Activated T-cell treated with anti-CD3 and anti-CD28 coated beads, Interleukin-2, amount 50 U/mL, for 72 hours (primary cell): Measurements from ENCODE around the gene TENM4. TPM values are rescaled to one million over a fixed set of nuclear protein-coding genes. Genes with fewer than 3 reads are reported as not detected.

ENCODE experiments used
- ATAC-seq, 2 donors: fragments of 150-1000 bp; cut with Tn5 transposase; replicated peaks in 1 of 2; 2 replicates each; pipeline ENCODE4 v1.10.0; 2021; ENCODE audit warnings: moderate library complexity in 2 of 2, mild to moderate bottlenecking in 1 of 2
- DNase-seq, 2 donors: peaks; one replicate each; pipeline ENCODE4 v3.0.0; 2021 to 2022; ENCODE audit warnings: mixed read lengths in 1 of 2
- H3K27ac Mint-ChIP-seq: one replicate; pipeline ENCODE4 v1.8.0; 2022; ENCODE audit warnings: mild to moderate bottlenecking, moderate library complexity, mixed read lengths
- H3K27me3 Mint-ChIP-seq: one replicate; pipeline ENCODE4 v1.8.0; 2022; ENCODE audit warnings: low read depth, mixed read lengths
- H3K36me3 Mint-ChIP-seq, 2 donors: one replicate each; pipeline ENCODE4 v1.8.0; 2022; ENCODE audit warnings: mixed read lengths in 2 of 2, mild to moderate bottlenecking in 1 of 2; ENCODE audit not compliant: insufficient read depth in 2 of 2
- H3K4me1 Mint-ChIP-seq: one replicate; pipeline ENCODE4 v1.8.0; 2022; ENCODE audit warnings: low read depth, mixed read lengths
- H3K4me3 Mint-ChIP-seq, 2 donors: one replicate each; pipeline ENCODE4 v1.8.0; 2022; ENCODE audit warnings: mild to moderate bottlenecking in 2 of 2, mixed read lengths in 2 of 2, moderate library complexity in 2 of 2
- H3K9me3 Mint-ChIP-seq, 2 donors: one replicate each; pipeline ENCODE4 v1.8.0; 2022; ENCODE audit warnings: mixed read lengths in 2 of 2
- total RNA-seq, 2 donors: library from RNA; stranded (reverse); gene quantifications; one replicate each; pipeline ENCODE4 v1.2.3, GENCODE V29; 2022

Gene TENM4
- total RNA-seq, 2 donors from 2014 or later, result 0.21 TPM; not detected in 1

DNA sequence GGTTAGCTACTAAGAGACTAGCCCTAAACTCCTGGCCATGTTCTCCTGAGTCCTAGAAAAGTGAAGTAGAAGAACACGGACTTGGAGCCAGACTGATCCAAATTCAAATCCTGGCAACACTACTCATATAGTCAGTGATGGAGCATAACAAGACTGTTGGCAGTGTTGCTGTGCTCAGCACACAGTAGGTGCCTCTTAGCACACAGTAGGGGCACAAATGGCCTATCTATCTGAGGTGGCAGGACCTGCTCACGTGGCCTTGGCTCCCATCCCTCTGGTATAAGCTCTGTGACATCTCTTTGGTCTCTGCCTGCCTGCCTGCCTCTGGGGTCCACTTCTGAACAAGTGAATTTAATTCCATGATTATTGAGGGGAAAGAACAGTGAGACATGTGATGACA, 15.4 kb downstream of the TENM4 start:
- peaks cover 0 to 2% of the 10 kb centered on the region in 2 donors for H3K9me3 Mint-ChIP-seq
- H3K4me1 Mint-ChIP-seq, result no peaks in the 10 kb centered on the region
- no peak for ATAC-seq
- H3K4me3 Mint-ChIP-seq, result no peak overlapping the region
- DNase-seq, result no peak
- H3K36me3 Mint-ChIP-seq, result no peaks in the 10 kb centered on the region
- no peaks in the 10 kb centered on the region for H3K27me3 Mint-ChIP-seq
- no peak overlapping the region for H3K27ac Mint-ChIP-seq

DNA sequence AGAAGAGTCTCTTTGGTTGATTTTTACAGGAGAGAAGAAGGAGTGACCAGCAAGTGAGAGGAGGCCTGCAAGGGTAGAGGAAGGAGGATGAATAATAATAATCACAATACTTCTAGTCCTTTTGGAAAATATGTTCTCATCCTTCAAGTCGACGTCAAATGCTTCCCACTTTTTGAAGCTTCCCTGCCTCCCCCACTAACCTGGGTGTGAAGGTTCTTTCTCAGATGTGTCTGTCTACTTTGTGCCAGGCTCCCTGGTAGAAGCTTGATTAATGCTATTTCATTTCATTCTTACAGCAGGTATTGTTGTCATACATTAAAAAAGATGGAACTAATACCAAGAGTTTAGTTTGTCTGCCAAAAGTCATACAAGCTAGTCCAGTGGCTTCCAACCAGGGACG, 17.1 kb downstream of the TENM4 start:
- Mint-ChIP-seq H3K27me3 (no peaks in the 10 kb centered on the region), H3K27ac (no peak overlapping the region), H3K4me3 (no peak overlapping the region), H3K9me3 (peaks cover 0 to 2% of the 10 kb centered on the region in 2 donors), H3K4me1 (no peaks in the 10 kb centered on the region), H3K36me3 (no peaks in the 10 kb centered on the region)
- DNase-seq, result no peak
- no peak for ATAC-seq

DNA sequence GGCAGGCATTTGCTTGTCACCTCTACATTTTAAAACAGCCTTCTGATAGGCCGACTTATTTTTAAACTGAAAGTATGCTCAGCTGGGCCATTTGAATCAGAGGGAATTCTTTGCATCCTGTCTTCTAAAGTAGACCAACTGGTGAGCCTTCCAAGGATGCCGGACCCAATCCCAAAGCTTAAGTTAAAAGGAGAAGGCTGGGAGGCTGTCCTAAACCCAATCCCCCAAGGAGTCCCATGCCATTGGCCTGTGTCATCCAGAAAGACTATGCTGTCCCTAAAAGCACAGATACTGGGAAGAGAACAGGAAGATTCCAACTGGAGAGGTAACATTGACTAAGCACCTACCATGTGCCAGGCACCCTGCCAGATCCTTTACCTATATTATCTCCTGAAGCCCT, 18.0 kb downstream of the TENM4 start:
- H3K27me3 Mint-ChIP-seq, result no peaks in the 10 kb centered on the region
- peaks cover 0 to 3% of the 10 kb centered on the region in 2 donors for H3K9me3 Mint-ChIP-seq
- DNase-seq (no peak), ATAC-seq (no peak)
- no peaks in the 10 kb centered on the region for H3K4me1 Mint-ChIP-seq
- H3K4me3 Mint-ChIP-seq, result no peak overlapping the region
- no peak overlapping the region for H3K27ac Mint-ChIP-seq
- no peaks in the 10 kb centered on the region for H3K36me3 Mint-ChIP-seq

DNA sequence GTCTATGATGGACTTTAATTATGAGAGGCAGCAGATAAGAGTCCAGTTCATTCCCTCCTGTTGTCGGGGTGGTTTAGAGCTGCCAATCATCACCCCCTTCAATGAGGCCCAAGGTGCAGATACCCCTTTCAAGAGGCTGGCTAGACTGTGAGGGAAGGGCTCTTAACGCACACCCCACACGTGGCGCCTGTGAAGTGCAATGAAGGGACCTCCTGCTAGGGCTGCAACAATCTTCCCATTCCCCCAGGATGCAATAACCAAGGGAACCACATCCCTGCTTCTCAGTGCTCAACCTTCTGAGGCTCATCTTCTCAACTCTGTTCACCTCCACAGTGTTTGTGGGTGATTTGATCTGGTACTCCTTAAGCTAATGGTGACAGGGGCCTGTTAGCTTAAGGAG, 19.0 kb downstream of the TENM4 start:
- H3K4me3 Mint-ChIP-seq, result no peak overlapping the region
- H3K9me3 Mint-ChIP-seq, result peaks cover 0 to 3% of the 10 kb centered on the region in 2 donors
- no peaks in the 10 kb centered on the region for H3K4me1 Mint-ChIP-seq
- H3K36me3 Mint-ChIP-seq, result no peaks in the 10 kb centered on the region
- ATAC-seq (no peak), DNase-seq (no peak)
- no peaks in the 10 kb centered on the region for H3K27me3 Mint-ChIP-seq
- no peak overlapping the region for H3K27ac Mint-ChIP-seq

DNA sequence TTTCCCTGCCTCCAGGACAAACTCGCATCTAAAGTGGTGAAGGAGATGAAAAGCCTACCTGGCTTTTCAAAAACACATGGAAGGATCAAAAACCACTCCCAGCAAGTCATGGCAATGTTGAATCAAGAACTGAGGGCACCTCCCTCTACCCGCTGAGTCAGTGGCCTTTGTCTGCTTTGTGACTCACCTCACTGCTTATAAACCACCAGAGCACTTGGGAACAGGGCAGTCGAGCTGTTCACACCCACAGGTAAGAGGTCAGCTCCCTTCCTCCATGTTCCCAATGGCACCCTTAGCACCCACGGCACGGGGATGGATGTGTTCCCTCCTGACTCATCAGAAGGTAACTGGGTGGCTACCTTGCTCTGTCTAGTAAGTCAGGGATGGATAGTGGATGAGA, 21.7 kb downstream of the TENM4 start:
- Mint-ChIP-seq H3K27ac (no peak overlapping the region), H3K4me3 (no peak overlapping the region), H3K9me3 (peaks cover 2 to 3% of the 10 kb centered on the region in 2 donors), H3K27me3 (no peaks in the 10 kb centered on the region), H3K36me3 (no peaks in the 10 kb centered on the region), H3K4me1 (no peaks in the 10 kb centered on the region)
- DNase-seq (no peak), ATAC-seq (no peak)

DNA sequence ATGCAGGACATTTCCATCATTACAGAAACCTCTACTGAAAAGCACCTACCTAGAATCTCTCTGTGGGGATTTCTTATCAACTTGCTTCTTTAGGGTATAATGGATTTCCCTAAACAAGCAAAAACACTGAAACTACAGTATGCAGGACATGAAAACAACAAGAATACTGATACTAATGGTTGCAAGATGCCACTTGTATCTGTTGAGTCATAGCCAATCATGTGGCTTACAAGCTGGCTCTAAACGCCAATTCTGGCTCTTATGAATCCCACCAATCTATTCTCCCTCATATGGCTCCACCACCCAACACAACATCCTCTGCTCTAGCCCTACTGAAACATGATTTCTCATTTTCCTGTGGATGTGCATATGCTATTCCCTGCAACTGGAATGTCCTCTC, 22.6 kb downstream of the TENM4 start:
- no peak for ATAC-seq
- H3K9me3 Mint-ChIP-seq, result peaks cover 2 to 3% of the 10 kb centered on the region in 2 donors
- H3K27ac Mint-ChIP-seq, result no peak overlapping the region
- H3K4me1 Mint-ChIP-seq, result no peaks in the 10 kb centered on the region
- H3K36me3 Mint-ChIP-seq, result no peaks in the 10 kb centered on the region
- no peak for DNase-seq
- no peak overlapping the region for H3K4me3 Mint-ChIP-seq
- H3K27me3 Mint-ChIP-seq, result no peaks in the 10 kb centered on the region

DNA sequence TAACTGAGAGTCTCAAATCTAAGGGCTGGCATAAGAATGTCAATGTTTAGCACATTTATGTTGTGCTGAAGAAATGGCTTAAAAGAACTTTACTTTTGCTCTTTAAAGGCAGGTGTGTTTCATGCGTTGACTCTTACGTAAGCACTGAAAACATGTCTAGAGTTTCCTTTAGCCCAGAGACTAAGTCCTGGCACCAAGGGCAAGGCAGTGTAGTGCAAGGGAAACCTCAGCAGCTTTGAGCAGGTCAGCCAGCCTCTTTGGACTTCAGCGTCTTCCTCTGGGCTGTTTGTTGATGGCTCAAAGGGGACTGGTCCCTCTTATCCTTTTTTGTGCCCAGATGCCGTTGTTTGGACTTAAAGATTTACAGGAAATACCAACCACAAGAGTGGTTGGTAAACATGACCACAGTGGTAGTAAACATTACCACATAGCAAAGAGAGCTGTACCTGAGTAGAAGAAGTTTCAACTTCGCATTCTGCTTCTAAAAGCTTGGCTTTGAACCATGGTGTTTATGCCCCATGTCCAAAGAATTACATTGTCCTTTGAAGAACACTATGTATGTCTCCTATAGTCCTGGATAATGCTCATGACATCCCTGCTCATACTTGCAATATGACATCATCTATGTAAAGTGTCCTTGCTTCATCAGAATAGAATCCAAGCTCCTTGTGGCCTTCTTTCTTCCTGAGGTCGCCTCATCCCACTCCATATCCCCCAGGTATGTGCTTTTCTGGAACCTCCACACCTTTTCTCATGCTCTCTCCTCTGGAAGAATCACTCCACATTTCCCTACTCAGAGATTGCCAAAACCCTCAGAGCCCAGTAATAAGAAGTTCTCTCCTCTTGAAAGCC, 23.5 kb downstream of the TENM4 start:
- Mint-ChIP-seq H3K9me3 (peaks cover 2 to 3% of the 10 kb centered on the region in 2 donors), H3K4me1 (no peaks in the 10 kb centered on the region), H3K4me3 (no peak overlapping the region), H3K36me3 (no peaks in the 10 kb centered on the region), H3K27ac (no peak overlapping the region), H3K27me3 (no peaks in the 10 kb centered on the region)
- ATAC-seq (no peak), DNase-seq (no peak)

DNA sequence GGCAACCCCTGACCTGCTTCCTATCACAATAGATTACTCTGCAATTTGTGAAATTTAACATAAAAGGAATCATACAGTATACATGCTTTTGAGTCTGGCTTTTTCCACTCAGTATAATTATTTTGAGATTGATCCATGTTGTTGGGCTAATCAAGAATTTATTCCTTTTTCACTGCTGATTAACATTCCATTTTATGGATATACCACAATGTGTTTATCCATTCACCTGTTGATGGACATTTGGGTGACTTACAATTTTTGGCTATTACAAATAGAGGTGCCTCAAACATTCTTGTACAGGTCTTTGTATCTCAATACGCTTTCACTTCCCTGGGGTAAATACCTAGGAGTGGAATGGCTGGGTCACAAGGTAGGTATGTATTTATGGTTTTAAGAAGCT, 24.9 kb downstream of the TENM4 start:
- Mint-ChIP-seq H3K36me3 (no peaks in the 10 kb centered on the region), H3K4me1 (no peaks in the 10 kb centered on the region), H3K27ac (no peak overlapping the region), H3K27me3 (no peaks in the 10 kb centered on the region), H3K9me3 (peaks cover 2 to 3% of the 10 kb centered on the region in 2 donors), H3K4me3 (no peak overlapping the region)
- no peak for DNase-seq
- no peak for ATAC-seq

DNA sequence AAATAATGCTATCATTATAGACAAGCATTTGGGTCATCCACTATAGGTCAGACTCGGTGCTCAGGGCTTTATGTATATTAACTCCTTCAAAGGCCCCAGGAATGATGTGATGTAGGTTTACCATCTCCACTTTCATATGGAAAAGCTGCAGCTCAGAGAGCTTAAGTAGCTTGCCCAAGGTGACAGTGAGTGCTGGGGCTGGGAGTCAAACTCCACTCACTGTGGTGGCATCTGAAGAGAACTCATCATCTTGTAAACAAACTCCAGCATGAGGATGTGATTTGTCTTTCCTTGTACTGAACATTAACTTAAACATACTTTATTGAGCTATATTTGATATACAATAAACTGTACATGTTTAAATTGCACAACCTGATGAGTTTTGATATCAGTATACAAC, 25.4 kb downstream of the TENM4 start:
- Mint-ChIP-seq H3K4me1 (no peaks in the 10 kb centered on the region), H3K9me3 (peaks cover 2 to 3% of the 10 kb centered on the region in 2 donors), H3K36me3 (no peaks in the 10 kb centered on the region), H3K27ac (no peak overlapping the region), H3K27me3 (no peaks in the 10 kb centered on the region), H3K4me3 (no peak overlapping the region)
- no peak for ATAC-seq
- DNase-seq, result no peak

DNA sequence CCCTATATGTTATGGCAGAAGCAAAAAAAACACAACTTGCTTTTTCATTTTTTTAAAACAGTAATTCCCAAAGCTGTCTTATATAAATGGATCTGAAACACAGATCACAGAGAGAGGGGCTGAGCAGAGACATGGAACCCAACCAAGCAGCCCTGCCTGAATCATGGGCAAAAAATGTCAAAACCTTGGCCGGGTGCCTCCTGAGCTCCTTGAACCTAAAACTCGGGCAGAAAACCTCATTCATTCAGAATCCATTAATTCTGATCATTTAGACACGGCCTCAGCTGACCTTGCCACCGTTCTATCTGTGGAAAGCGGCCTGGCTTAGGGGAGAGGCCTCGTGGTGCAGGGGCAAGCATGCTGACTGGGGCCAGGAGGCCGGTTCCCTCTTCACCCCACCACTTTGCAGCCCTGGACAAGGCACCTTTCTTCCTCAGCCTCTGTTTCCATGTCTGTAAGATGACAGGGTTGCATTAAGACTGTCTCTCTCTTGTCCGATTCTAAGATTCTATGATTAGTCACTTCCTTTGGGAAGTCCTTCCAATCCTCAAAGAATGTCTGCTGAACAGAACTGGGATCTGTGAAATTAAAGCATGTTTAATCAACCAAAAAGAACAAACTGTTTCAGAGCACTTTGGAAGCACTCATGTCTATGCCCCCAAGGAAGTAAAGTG, 26.0 kb downstream of the TENM4 start:
- Mint-ChIP-seq H3K27me3 (no peaks in the 10 kb centered on the region), H3K9me3 (peaks cover 2 to 3% of the 10 kb centered on the region in 2 donors), H3K4me3 (no peak overlapping the region), H3K36me3 (no peaks in the 10 kb centered on the region), H3K27ac (no peak overlapping the region), H3K4me1 (no peaks in the 10 kb centered on the region)
- no peak for DNase-seq
- ATAC-seq, result no peak

DNA sequence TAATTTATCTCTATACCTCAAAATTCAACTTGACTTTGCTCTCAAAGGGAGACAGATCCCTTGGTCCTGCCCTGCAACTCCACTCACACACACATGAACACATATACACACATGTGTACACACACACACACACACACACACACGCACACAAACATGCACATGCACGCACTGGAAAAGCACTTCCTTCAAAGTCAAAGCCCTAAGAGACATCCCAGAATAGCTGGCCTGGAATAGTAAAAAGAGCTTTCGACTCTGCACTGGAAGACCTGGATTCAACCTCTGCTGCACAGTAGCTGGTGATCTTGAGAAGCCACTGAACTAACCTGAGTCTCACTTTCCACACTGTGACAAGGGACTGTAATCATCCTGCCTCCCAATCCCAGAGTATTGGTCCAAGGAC, 26.8 kb downstream of the TENM4 start:
- Mint-ChIP-seq H3K27me3 (no peaks in the 10 kb centered on the region), H3K27ac (no peak overlapping the region), H3K36me3 (no peaks in the 10 kb centered on the region), H3K4me1 (no peaks in the 10 kb centered on the region), H3K4me3 (no peak overlapping the region), H3K9me3 (peaks cover 2 to 3% of the 10 kb centered on the region in 2 donors)
- no peak for ATAC-seq
- no peak for DNase-seq

DNA sequence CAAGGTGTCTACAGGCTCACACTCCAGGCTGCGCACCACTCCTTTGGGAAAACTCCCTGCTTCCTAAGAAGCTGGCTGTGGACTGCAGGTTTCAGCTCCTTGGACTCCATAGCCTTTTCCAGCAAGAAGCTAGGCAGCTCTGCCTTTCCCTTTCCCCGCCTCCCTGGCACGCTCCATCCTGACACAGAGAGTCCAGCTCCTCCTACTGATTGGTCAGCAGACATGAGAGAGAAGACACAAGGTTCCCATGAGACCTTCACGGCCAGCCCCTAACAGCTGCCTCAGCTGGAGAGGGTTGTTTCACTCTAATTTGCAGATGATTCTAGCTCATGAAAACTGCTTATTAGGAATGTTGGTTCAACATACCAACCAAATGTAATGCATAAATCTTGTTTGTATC, 27.6 kb downstream of the TENM4 start:
- DNase-seq (no peak), ATAC-seq (no peak)
- Mint-ChIP-seq H3K4me1 (no peaks in the 10 kb centered on the region), H3K4me3 (no peak overlapping the region), H3K27me3 (no peaks in the 10 kb centered on the region), H3K36me3 (no peaks in the 10 kb centered on the region), H3K27ac (no peak overlapping the region), H3K9me3 (peaks cover 2 to 3% of the 10 kb centered on the region in 2 donors)

DNA sequence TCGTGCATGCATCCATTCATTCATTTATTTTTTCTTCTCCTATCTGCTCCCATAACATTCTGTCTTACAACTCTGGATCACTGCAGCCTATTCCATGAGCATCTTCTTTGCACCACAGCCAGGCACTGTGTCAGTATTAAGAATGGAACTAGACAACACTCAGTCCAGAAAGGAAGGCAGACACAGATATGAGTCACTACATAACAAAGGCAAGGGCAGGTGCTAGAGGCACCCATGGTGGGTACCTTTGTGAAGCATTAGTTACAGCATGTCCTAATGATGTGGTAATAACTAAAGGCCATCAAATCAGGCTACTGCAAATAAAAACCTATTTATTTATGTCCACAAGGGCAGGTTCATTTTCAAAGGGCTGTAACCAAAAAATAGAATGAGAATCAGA, 28.1 kb downstream of the TENM4 start:
- Mint-ChIP-seq H3K27ac (no peak overlapping the region), H3K9me3 (peaks cover 2 to 3% of the 10 kb centered on the region in 2 donors), H3K4me3 (no peak overlapping the region), H3K4me1 (no peaks in the 10 kb centered on the region), H3K36me3 (no peaks in the 10 kb centered on the region), H3K27me3 (no peaks in the 10 kb centered on the region)
- DNase-seq (no peak), ATAC-seq (no peak)
